ENCODE data around the gene ZFP90.
"Not testable (repeated sequence)": the region's sequence is repeated elsewhere in the genome, so short reads cannot be mapped to it uniquely, and the experiment has no call there.

The ZFP90 gene

DNA sequence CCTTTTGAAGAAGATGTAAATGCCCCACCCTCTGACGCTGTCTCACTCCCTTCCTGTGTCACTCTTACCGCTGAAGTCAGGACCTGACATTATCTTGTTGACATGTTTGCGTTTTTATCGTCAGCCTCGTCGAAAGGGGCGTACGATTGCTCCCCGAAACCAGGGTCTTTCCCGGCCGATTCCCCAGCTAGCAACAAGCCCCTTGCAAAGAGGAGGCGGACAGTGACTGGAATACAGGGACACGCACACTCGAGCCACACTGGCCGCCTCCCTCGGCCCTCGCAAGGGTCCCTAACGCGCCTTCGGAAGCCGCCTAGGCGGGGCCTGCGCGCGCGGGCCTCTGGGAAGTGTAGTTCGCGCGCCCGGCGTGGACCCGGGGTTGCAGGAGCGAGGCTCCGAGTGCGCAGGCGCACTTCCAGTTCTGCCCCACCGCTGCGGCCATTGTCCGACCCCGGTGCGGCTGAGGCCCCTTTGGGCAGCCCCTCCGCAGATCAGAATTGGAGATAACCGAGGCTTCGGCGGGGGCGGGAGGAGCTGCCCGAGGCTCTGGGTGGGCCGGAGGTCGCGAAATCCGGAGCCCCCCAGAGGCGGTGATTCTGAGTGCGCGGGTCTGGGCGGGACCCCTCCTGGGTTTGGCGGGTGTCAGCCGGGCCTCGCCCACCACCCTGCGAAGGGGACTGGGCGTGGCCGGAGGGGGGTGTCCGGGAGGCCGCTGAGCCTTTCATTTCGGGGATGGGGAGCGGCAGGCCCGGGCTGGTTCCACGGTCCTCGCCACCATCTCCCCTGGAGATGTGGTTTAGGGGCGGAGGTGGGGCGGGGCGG lies at the start of gene ZFP90:
Gene ZFP90 (plus strand): TSS at position 412 of the 822 bp plus-strand sequence. CDS start 502 bp downstream, outside the sequence.
- peak; percentile 67 for DNase-seq (ENCODE audit: low read depth)

DNA sequence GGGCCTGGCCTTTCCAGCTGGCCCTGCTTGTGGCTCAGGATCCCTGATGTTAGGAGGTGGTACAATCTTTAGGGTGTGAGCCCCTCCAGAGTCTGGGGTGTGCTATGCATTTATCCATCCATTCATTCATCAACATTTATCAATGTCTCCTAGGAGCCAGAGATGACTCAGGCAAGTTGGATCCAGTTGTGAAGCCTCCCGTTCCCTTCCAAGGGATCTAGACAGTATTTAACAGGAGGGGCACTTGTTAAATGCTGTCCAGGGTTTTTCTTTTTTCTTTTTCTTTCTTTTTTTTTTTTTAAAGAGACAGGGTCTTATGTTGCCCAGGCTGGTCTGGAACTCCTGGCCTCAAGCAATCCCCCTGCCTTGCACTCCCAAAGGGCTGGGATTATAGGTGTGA lies 48.7 kb upstream of the ZFP90 start:
- DNase-seq (ENCODE audit: low read depth), result no peak

- DNase-seq (ENCODE audit: low read depth), result no peak
These were observed 48.1 kb upstream of the ZFP90 start for GRCh38 chr16:68490829-68491575.

DNA sequence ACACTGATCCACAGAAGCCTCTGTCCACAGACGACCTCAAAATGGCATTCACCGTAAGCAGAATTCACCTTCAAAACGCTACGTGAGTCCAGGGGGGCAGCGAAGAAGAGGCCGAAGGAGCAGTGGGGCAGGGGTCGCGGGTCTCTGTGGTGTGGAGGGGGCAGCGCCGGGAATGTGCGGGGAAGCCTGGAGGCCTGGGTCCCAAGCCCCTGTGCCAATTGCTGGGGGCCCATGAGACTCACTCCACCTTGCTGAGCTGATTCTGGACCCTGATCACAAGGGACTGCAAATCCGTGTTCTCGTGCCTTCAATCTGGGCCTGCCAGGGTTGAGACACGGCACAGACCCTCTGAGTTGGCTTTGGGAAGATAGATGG lies 47.5 kb upstream of the ZFP90 start:
- no peak for DNase-seq (ENCODE audit: low read depth)

GRCh38 chr16:68492151-68492542 lies 46.9 kb upstream of the ZFP90 start:
- DNase-seq (ENCODE audit: low read depth), result no peak

GRCh38 chr16:68492543-68493411 lies 46.3 kb upstream of the ZFP90 start:
- DNase-seq (ENCODE audit: low read depth), result no peak

- no peak for DNase-seq (ENCODE audit: low read depth)
These were observed 45.5 kb upstream of the ZFP90 start for GRCh38 chr16:68493412-68494070.

GRCh38 chr16:68494261-68494660 lies 44.8 kb upstream of the ZFP90 start:
- DNase-seq (ENCODE audit: low read depth), result not testable (repeated sequence)

GRCh38 chr16:68496689-68497088 lies 42.4 kb upstream of the ZFP90 start:
- no peak for DNase-seq (ENCODE audit: low read depth)

GRCh38 chr16:68499006-68499405 lies 40.1 kb upstream of the ZFP90 start:
- no peak for DNase-seq (ENCODE audit: low read depth)

DNA sequence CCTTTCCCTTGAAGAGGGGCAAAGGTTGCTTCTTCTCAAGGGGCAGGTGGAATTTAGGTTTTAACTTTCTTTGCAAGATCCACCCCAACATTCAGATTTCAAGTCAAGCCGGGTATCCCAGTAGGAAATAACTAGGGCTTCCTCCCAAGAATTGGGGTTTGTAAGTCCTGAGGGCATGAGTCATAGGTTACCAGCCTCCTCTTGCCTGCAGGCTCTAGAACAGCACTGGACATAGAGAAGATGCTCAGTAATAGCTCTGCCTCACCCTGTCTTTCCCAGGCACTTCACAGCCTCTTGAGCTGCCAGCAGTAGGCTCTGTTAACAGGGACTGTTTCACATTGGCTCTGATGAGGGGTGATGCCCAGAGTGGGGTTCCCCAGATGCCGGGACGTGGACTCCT lies 35.8 kb upstream of the ZFP90 start:
- no peak for DNase-seq (ENCODE audit: low read depth)

DNA sequence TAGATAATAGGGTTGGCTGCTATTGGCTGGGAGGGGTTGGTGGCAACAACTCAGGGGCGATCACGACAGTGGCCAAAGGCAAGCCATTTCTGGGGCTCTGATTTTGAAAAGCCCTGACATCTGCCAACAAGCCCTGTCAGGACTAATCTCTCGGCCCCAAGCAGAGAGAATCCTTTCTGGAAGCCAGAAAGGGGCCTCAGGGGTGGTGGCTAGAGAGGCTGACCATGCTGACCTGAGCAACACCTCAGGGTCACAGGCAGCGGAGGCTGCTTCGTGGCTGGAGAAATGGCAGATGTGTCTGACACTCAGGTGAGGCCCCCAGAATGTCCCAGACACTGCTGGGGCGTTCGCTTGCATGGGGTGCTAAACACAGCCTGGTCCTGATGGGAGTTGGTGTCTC lies 35.0 kb upstream of the ZFP90 start:
- no peak for DNase-seq (ENCODE audit: low read depth)

DNA sequence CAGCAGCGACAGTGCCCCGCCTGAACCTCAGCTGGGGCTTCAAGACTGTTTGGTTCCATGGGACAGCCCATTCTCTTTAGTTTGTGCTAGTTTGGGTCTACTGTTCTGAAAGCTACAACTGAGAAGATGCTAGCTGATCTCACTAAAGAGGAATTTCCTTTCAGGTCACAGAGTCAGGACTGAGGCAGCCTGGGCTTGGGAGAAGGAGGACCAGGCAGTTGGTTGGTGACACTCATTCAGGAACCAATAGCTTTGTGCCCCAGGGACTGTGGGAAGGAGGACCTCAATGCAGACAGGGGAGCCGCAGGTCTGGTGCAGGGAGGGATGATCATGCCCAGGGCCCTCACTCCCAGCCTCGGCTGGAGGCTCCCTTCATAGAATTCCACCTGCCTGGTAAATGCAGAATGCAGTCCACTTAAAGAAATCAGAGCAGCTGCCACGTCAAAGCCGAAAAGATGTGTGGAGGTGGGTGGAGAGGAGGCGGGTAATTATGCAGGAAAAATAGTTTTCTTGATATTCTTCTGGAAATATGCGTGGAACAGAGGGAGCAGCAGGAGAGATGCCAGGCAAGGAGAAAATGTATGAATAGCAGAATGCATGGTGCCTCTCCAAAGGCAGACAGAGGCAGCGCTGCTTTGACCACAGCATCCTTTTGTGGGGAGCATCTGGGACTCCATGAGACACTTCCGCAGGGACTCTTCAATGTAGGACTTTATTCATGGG lies 32.6 kb upstream of the ZFP90 start:
- DNase-seq (ENCODE audit: low read depth), result no peak

GRCh38 chr16:68508013-68508412 lies 31.1 kb upstream of the ZFP90 start:
- no peak for DNase-seq (ENCODE audit: low read depth)

DNA sequence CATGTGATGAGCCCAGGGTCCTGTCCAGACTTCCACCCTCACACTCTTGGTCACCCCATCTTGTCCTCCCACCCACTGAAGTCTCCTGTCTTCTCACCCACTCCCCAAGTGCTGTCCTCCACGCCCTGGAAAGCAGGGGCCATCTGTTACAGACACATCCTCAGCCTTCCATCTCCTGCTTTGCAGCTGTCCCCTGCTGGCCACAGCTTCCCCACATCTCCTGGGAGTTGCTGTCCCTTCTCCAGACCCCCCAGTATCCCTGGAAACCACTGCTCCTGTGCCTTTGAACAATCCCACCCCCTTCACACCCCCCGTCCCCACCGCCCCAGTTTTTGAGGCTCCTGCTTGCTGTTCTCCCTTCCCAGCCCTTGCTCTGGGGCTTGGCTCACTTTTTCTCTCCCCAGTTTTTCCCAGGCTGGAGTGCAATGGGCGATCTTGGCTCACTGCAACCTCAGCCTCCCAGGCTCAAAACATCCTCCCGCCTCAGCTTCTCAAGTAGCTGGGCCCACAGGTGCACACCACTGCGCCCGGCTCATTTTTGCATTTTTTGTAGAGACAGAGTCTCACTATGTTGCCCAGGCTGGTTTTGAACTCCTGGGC lies 30.4 kb upstream of the ZFP90 start:
- DNase-seq (ENCODE audit: low read depth), result no peak

DNA sequence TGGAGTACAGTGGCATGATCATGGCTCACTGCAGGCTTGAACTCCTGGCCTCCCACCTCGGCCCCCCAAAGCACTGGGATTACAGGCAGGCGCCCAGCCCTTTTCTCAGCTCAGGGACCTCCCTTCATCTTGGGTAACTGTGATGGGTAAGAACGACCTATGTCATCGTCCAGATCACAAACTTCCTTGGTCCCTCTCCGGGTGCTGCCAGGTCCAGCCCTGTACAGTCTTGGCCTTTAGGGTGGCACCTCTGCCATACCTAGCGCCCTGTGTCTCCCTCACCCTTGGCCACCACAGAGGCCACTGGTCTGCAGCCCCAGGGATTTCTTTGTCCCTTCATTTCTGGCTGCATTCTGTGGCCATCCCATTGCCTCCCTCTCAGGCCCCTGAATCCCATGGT lies 29.7 kb upstream of the ZFP90 start:
- DNase-seq (ENCODE audit: low read depth), result no peak

DNA sequence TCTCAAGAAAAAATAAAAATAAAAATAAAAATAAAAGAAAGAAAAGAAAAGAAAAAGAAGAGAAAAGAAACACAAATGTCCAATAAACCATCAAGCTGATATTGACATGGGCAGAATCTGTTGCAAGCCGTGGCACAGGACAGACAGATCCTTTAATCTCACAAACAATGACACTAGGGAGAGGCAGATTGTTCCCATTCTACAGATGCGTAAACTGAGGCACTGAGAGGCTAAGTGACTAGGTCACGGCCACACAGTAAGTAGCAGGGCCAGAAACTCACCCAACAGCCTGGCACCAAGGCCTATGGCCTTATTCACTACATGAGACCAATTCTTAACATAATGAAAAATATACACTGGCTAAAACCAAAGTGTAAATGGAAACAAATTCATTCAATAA lies 28.3 kb upstream of the ZFP90 start:
- DNase-seq (ENCODE audit: low read depth), result no peak

- DNase-seq (ENCODE audit: low read depth), result no peak
These were observed 26.9 kb upstream of the ZFP90 start for GRCh38 chr16:68512183-68512582.

GRCh38 chr16:68512742-68513141 lies 26.3 kb upstream of the ZFP90 start:
- no peak for DNase-seq (ENCODE audit: low read depth)

GRCh38 chr16:68514511-68514910 lies 24.6 kb upstream of the ZFP90 start:
- DNase-seq (ENCODE audit: low read depth), result no peak

DNA sequence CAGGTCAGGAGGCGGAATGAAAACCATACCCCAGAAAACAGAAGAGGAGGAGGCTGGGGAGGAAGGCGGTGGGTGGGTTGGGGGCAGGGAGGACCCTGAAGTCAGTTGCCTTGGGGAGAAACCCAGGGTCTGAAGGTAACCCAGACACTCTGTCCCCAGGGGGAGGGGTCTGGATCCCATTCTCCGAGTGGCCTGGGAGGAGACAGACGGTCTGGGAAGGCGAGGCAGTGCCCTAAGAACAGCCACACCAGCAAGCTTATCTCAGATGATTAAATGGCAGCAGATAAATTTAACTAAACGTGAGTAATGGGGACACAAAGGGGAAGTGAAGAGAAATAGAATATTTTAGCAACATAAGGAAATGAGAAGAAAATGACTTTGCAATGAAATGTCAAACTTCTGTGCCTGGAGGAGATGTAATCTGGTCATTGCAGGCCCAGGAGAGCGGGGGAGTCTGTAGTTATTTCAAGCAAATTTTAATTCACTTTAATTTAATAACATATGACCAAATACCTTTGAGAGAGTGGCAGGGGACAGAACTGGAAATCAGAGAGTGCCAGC lies 21.4 kb upstream of the ZFP90 start:
- no peak for DNase-seq (ENCODE audit: low read depth)

Data from T-helper 22 cell (primary cell).